Endodermal cell (in vitro differentiated cells): ENCODE measurements around the gene IFT80. TPM values are rescaled to one million over a fixed set of nuclear protein-coding genes. Genes with fewer than 3 reads are reported as not detected.

ENCODE experiments used
- DNase-seq: peaks from one replicate; pipeline ENCODE4 v3.0.0-alpha.2; 2017
- H3K27ac ChIP-seq: 2 replicates; pipeline ENCODE4 v1.5.1; 2013; ENCODE audit warnings: mild to moderate bottlenecking, low read depth, low read length, moderate library complexity
- H3K27me3 ChIP-seq: 2 replicates; pipeline ENCODE4 v1.6.1; 2013; ENCODE audit warnings: mild to moderate bottlenecking, low read length, moderate library complexity; ENCODE audit not compliant: insufficient read depth, control insufficient read depth, poor library complexity, severe bottlenecking
- H3K36me3 ChIP-seq: 2 replicates; pipeline ENCODE4 v1.7.0; 2013; ENCODE audit warnings: mild to moderate bottlenecking, low read length, moderate library complexity; ENCODE audit not compliant: control insufficient read depth, insufficient read depth
- H3K4me1 ChIP-seq: one replicate; pipeline ENCODE4 v1.7.0; 2013; ENCODE audit warnings: low read length; ENCODE audit not compliant: control insufficient read depth, insufficient read depth
- H3K4me3 ChIP-seq: 2 replicates; pipeline ENCODE4 v1.5.1; 2013; ENCODE audit warnings: mild to moderate bottlenecking, low read length, moderate library complexity
- H3K9ac ChIP-seq: 2 replicates; pipeline ENCODE4 v1.6.1; 2013; ENCODE audit warnings: mild to moderate bottlenecking, low read length, moderate library complexity; ENCODE audit not compliant: poor library complexity, severe bottlenecking; ENCODE audit errors: extremely low read depth
- H3K9me3 ChIP-seq: 2 replicates; pipeline ENCODE4 v1.6.1; 2013; ENCODE audit warnings: mild to moderate bottlenecking, low read length, moderate library complexity; ENCODE audit not compliant: control insufficient read depth
- H3K27ac Mint-ChIP-seq: 2 replicates; pipeline ENCODE4 v1.8.0; 2020; ENCODE audit warnings: mixed read lengths
- H3K27me3 Mint-ChIP-seq: 2 replicates; pipeline ENCODE4 v1.8.0; 2021; ENCODE audit warnings: mild to moderate bottlenecking, mixed read lengths; ENCODE audit not compliant: insufficient read depth
- H3K36me3 Mint-ChIP-seq: 2 replicates; pipeline ENCODE4 v1.8.0; 2020; ENCODE audit warnings: low read depth, mixed read lengths
- H3K4me1 Mint-ChIP-seq: 2 replicates; pipeline ENCODE4 v1.8.0; 2020; ENCODE audit warnings: mixed read lengths
- H3K4me3 Mint-ChIP-seq: 2 replicates; pipeline ENCODE4 v1.8.0; 2020; ENCODE audit warnings: mild to moderate bottlenecking, moderate library complexity, mixed read lengths
- H3K9me3 Mint-ChIP-seq: 2 replicates; pipeline ENCODE4 v1.8.0; 2020; ENCODE audit warnings: mild to moderate bottlenecking, mixed read lengths
- WGBS, 2 experiments: methylation state at CpG; one replicate each; pipeline versions ENCODE4 v1.1.5 to v1.1.7; 2013; ENCODE audit warnings: missing lambda C conversion rate in 2 of 2, mixed read lengths in 1 of 2; ENCODE audit not compliant: insufficient coverage in 1 of 2, insufficient read length in 1 of 2; 5-methylcytosine and 5-hydroxymethylcytosine counted together
- total RNA-seq, 2 donors: library from RNA; stranded (reverse); fragmentation: NEBNext Ultra II Directional in 1 of 2; extraction: Animal tissue kit (Norgen Biotek cat#: 25700) in 1 of 2; gene quantifications; 2 replicates in 1 of 2; 3 replicates in 1 of 2; pipeline ENCODE4 v1.2.1, GENCODE V29; 2021
- TF ChIP-seq, protein P1 (sequence below): fragments of 200-600 bp; sonication (generic); conservative IDR thresholded peaks from 2 replicates; pipeline ENCODE4 v1.5.0; 2021; ENCODE audit warnings: antibody characterized with exemption, mild to moderate bottlenecking

Gene IFT80
- total RNA-seq, 2 donors from 2014 or later = 35.0 to 40.6 TPM

DNA sequence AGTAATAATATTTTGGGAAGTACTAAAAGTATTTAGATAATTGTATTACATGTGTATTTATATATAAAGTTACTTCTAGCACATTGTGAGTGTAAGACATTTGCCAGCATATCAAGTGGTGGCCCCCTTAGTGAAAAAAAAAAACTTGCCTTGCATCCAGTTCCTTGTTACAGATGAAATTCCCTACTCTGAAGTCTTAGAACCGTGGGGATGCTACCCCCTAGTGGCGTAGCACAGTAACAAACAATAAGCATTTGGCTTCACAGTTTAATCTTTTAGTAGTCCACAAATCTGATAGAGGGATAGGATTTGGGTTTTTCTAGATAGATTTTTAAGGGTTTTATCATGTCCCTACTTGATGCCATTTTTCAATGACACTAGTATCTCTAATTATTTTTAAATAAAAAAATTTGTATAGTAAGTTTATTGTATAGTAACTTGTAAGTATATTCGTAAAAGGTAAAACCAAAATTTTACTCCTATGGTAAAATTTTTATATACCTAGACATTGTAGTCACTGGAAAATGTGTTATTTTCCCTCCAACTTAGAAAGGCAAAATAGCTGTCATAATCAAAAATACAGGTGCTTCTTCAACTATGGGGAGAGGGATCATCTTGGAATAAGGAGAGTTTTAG, 14.7 kb upstream of the IFT80 start:
- 12% methylated on average over 2 of the region's 3 CpGs; no CpG with 5 or more reads in 1 of the 2 experiments for WGBS, 2 experiments
- H3K4me1 Mint-ChIP-seq = no peaks in the 10 kb centered on the region

DNA sequence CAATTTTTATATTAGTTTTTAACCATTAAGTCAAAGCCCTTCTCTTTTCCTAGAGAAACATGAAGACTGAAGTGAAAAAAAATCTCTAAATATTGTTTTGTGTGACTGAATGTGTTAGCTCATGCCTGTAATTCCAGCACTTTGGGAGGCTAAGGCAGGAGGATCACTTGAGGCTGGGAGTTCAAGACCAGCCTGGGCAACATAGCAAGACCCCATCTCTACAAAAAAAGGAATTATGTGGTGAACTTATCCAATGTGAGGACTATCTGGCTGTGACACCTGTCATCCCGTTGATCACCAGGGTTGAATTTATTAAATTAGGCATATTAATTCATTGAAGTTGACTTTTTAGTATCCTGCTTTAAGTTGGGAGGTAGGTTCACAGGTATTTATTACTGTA, 13.5 kb upstream of the IFT80 start:
- 83 to 100% methylated on average over 1 of the region's 1 CpG for WGBS, 2 experiments
- TF ChIP-seq, protein P1, sequence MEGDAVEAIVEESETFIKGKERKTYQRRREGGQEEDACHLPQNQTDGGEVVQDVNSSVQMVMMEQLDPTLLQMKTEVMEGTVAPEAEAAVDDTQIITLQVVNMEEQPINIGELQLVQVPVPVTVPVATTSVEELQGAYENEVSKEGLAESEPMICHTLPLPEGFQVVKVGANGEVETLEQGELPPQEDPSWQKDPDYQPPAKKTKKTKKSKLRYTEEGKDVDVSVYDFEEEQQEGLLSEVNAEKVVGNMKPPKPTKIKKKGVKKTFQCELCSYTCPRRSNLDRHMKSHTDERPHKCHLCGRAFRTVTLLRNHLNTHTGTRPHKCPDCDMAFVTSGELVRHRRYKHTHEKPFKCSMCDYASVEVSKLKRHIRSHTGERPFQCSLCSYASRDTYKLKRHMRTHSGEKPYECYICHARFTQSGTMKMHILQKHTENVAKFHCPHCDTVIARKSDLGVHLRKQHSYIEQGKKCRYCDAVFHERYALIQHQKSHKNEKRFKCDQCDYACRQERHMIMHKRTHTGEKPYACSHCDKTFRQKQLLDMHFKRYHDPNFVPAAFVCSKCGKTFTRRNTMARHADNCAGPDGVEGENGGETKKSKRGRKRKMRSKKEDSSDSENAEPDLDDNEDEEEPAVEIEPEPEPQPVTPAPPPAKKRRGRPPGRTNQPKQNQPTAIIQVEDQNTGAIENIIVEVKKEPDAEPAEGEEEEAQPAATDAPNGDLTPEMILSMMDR = no peak
- no peak overlapping the region for H3K4me3 Mint-ChIP-seq
- peaks cover 55% of the 10 kb centered on the region for H3K36me3 Mint-ChIP-seq
- Histone ChIP-seq H3K27ac (no peak overlapping the region), H3K9ac (no peak overlapping the region), H3K27me3 (no peaks in the 10 kb centered on the region), H3K4me1 (no peaks in the 10 kb centered on the region), H3K4me3 (no peak overlapping the region), H3K9me3 (no peaks in the 10 kb centered on the region), H3K36me3 (peaks cover 90% of the 10 kb centered on the region)
- no peak overlapping the region for H3K27ac Mint-ChIP-seq
- no peaks in the 10 kb centered on the region for H3K4me1 Mint-ChIP-seq
- H3K27me3 Mint-ChIP-seq = no peaks in the 10 kb centered on the region
- H3K9me3 Mint-ChIP-seq = no peaks in the 10 kb centered on the region
- DNase-seq = no peak

More for the DNA sequence above, 14.7 kb upstream of the IFT80 start:
- Mint-ChIP-seq H3K4me3 (no peak overlapping the region), H3K27me3 (no peaks in the 10 kb centered on the region), H3K9me3 (no peaks in the 10 kb centered on the region), H3K36me3 (peaks cover 54% of the 10 kb centered on the region), H3K27ac (no peak overlapping the region)
- Histone ChIP-seq H3K27ac (no peak overlapping the region), H3K36me3 (peaks cover 90% of the 10 kb centered on the region), H3K4me3 (no peak overlapping the region), H3K4me1 (no peaks in the 10 kb centered on the region), H3K27me3 (no peaks in the 10 kb centered on the region), H3K9ac (no peak overlapping the region), H3K9me3 (no peaks in the 10 kb centered on the region)
- TF ChIP-seq, protein P1 = peak; percentile 91
- peak; percentile 88 for DNase-seq

DNA sequence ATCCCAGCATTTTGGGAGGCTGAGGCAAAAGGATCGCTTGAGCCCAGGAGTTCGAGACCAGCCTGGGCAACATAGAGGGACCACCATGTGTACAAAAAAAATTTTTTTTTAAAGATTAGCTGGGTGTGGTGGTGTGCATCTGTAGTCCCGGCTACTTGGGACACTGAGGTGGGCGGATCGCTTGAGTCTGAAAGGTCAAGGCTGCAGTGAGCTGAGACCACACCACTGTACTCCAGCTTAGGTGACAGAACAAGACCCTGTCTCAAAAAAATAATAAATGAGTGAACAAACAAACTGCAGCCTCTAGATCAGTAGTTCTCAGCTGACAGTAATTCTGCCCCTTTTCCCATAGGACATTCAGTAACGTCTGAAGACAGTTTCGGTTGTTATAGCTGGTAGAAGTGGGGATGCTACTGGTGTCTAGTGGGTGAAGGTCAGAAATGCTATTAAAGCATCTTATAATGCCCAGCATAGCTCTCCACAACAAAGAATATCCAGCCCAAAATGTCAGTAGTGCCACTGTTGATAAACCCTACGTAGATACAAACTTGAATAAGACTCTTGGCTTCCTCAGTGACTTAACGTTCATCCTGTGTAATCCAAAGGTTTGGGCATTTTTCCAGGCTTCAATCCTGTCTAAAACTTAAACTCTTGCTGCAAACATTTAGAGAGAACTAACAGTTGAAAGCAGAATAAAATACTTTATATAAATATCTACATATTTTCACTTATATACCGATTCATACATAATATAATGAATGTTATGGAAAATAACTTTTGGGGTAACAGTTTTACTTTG, 11.0 kb upstream of the IFT80 start:
- Mint-ChIP-seq H3K27ac (no peak overlapping the region), H3K27me3 (no peaks in the 10 kb centered on the region), H3K36me3 (peaks cover 46% of the 10 kb centered on the region), H3K4me3 (no peak overlapping the region), H3K9me3 (no peaks in the 10 kb centered on the region), H3K4me1 (no peaks in the 10 kb centered on the region)
- H3K4me1 ChIP-seq = no peaks in the 10 kb centered on the region
- no peak overlapping the region for H3K4me3 ChIP-seq
- 96% methylated on average over 4 to 9 of the region's 10 CpGs for WGBS, 2 experiments
- H3K9ac ChIP-seq = no peak overlapping the region
- H3K36me3 ChIP-seq = peaks cover 89% of the 10 kb centered on the region
- H3K9me3 ChIP-seq = no peaks in the 10 kb centered on the region
- H3K27ac ChIP-seq = no peak overlapping the region
- H3K27me3 ChIP-seq = no peaks in the 10 kb centered on the region
- TF ChIP-seq, protein P1 = no peak
- no peak for DNase-seq
